Nephron (organoid): ENCODE data around the gene JMJD6.
"Not testable (repeated sequence)": the region's sequence is repeated elsewhere in the genome, so short reads cannot be mapped to it uniquely, and the experiment has no call there.

Experiments
- H3K27ac Mint-ChIP-seq, 3 experiments: 2 replicates each; pipeline ENCODE4 v1.8.0; 2020; ENCODE audit warnings: mixed read lengths in 3 of 3, mild to moderate bottlenecking in 2 of 3, moderate library complexity in 1 of 3
- H3K27me3 Mint-ChIP-seq: 2 replicates; pipeline ENCODE4 v1.8.0; 2021; ENCODE audit warnings: low read depth, mild to moderate bottlenecking, moderate library complexity, mixed read lengths
- H3K36me3 Mint-ChIP-seq: 2 replicates; pipeline ENCODE4 v1.8.0; 2020; ENCODE audit warnings: low read depth, mixed read lengths
- H3K4me1 Mint-ChIP-seq: 2 replicates; pipeline ENCODE4 v1.8.0; 2020; ENCODE audit warnings: mixed read lengths
- H3K4me3 Mint-ChIP-seq, 3 experiments: 2 replicates each; pipeline ENCODE4 v1.8.0; 2020; ENCODE audit warnings: mild to moderate bottlenecking in 3 of 3, mixed read lengths in 3 of 3, moderate library complexity in 2 of 3
- H3K9me3 Mint-ChIP-seq: 2 replicates; pipeline ENCODE4 v1.8.0; 2020; ENCODE audit warnings: mixed read lengths
- TF ChIP-seq, protein P1 (sequence below), 3 experiments: fragments of 200-600 bp; sonication (generic); IDR thresholded peaks; one replicate each; pipeline ENCODE4 v1.5.0; 2021; ENCODE audit warnings: antibody characterized with exemption in 3 of 3; ENCODE audit not compliant: unreplicated experiment in 3 of 3

The JMJD6 gene

DNA sequence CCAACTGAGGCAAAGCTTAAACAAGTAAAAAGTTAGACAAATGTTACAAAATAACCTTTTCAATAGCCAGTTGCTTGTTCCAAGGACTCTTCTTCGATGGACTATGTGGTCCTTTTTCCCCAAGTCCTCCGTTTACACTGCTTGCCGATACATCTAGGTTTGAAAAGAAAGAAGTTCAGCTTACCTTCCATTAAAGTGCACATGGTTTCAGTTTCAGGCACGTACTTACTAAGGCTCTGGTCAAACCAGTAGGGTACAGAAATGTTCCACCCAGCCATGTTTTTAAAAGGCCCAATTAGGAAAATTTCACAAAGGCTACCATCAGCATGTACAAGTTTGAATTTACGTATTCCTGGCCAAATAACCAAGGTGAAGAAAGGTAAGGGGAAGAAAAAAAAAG lies 8.6 kb upstream of the JMJD6 start:
- peak overlapping the region; percentile 97 to 99 (median 99) for H3K4me3 Mint-ChIP-seq
- H3K36me3 Mint-ChIP-seq: peaks cover 43% of the 10 kb centered on the region
- H3K4me1 Mint-ChIP-seq: peaks cover 48% of the 10 kb centered on the region
- no peaks in the 10 kb centered on the region for H3K27me3 Mint-ChIP-seq
- TF ChIP-seq, protein P1, sequence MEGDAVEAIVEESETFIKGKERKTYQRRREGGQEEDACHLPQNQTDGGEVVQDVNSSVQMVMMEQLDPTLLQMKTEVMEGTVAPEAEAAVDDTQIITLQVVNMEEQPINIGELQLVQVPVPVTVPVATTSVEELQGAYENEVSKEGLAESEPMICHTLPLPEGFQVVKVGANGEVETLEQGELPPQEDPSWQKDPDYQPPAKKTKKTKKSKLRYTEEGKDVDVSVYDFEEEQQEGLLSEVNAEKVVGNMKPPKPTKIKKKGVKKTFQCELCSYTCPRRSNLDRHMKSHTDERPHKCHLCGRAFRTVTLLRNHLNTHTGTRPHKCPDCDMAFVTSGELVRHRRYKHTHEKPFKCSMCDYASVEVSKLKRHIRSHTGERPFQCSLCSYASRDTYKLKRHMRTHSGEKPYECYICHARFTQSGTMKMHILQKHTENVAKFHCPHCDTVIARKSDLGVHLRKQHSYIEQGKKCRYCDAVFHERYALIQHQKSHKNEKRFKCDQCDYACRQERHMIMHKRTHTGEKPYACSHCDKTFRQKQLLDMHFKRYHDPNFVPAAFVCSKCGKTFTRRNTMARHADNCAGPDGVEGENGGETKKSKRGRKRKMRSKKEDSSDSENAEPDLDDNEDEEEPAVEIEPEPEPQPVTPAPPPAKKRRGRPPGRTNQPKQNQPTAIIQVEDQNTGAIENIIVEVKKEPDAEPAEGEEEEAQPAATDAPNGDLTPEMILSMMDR (IDR thresholded peaks at IDR 0.05; ENCODE audit: unreplicated experiment in 3 of 3): no peak
- no peaks in the 10 kb centered on the region for H3K9me3 Mint-ChIP-seq
- H3K27ac Mint-ChIP-seq: peak overlapping the region; percentile 87 to 97 (median 92)

DNA sequence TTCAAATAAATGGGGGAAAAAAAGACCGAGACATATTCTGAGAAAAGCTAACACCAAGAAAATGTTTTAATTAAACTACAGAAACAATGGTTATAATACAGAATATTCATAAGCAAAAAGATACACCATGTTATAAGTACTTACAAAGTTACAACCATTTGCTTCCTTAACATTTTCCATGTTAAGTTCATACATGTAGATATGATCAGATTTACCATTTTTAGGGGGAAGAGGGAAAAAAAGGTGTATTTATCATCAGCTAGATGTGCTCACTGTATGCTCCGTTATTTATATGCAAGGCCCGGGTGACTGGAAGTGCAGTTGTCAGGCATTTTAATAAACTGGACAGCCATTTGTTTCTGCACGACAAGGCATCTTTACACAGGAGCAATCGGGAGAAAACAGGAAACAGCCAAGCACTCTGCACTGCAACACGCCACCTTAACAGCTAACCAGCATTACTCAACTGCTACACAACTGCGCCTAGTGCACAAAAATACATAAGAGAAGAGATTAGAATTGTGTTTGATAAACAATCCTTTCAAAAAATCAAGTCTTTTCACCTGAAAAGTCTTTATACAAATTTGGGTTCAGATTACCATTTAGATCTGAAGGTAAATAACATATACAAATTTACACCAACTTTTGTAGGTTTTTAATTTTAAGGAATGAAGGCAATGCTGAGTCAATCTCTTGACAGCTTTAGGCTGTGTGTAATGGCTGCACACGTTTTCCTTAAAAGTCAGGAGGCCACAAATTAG lies 7.9 kb upstream of the JMJD6 start:
- Mint-ChIP-seq H3K27ac (peak overlapping the region; percentile 30 to 87 (median 85)), H3K4me1 (peaks cover 41% of the 10 kb centered on the region)

DNA sequence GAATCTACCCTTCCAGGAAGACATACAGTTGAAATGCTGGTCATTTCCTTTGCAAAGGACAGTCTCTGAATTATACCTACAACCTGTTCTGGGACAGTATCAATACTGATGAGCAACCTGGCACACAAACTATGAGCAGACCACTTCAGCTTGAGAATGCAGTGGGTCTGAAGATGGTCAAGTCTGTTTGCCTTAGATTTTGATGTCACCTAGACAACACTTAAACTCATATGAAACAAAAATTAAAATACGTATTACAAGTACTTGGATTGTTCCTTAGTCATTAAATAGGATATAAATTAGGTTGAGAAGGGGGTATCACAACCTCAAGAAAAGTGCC lies 7.2 kb upstream of the JMJD6 start:
- TF ChIP-seq, protein P1 (IDR thresholded peaks at IDR 0.05; ENCODE audit: unreplicated experiment in 3 of 3): no peak
- peaks cover 43% of the 10 kb centered on the region for H3K36me3 Mint-ChIP-seq
- H3K27me3 Mint-ChIP-seq: no peaks in the 10 kb centered on the region
- peak overlapping the region; percentile 97 to 99 (median 99) for H3K4me3 Mint-ChIP-seq
- H3K9me3 Mint-ChIP-seq: no peaks in the 10 kb centered on the region
- H3K27ac Mint-ChIP-seq: peak overlapping the region; percentile 28 to 85 (median 30)
- peaks cover 35% of the 10 kb centered on the region for H3K4me1 Mint-ChIP-seq

More for the DNA sequence above, 7.9 kb upstream of the JMJD6 start:
- H3K4me3 Mint-ChIP-seq: peak overlapping the region; percentile 97 to 99 (median 99)
- no peaks in the 10 kb centered on the region for H3K9me3 Mint-ChIP-seq
- TF ChIP-seq, protein P1 (IDR thresholded peaks at IDR 0.05; ENCODE audit: unreplicated experiment in 3 of 3): no peak
- peaks cover 43% of the 10 kb centered on the region for H3K36me3 Mint-ChIP-seq
- H3K27me3 Mint-ChIP-seq: no peaks in the 10 kb centered on the region

DNA sequence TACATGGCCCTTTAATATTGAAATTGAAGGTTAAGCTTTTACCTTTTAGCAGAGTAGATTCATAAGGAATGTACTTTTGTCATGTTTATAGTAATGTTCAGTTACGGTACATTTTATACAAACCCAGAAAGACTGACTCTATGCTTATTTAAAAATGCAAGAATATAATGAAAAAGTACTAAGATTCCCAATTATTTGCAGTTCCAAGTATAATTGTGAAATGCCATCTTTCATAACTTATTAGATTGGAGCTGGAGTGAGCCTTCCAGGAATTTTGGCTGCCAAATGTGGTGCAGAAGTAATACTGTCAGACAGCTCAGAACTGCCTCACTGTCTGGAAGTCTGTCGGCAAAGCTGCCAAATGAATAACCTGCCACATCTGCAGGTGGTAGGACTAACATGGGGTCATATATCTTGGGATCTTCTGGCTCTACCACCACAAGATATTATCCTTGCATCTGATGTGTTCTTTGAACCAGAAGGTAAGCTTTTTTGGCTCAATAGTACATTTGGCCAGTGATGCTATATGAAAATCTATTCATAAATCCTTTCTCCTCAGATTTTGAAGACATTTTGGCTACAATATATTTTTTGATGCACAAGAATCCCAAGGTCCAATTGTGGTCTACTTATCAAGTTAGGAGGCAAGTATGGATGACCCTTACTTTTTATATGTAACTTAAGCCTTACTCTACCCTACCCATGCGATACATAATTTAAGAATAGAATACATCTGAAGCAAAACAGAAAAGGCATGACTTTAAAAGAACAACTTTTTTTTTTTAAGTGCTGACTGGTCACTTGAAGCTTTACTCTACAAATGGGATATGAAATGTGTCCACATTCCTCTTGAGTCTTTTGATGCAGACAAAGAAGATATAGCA lies 6.6 kb upstream of the JMJD6 start:
- Mint-ChIP-seq H3K9me3 (no peaks in the 10 kb centered on the region), H3K4me3 (peak overlapping the region; percentile 97 to 99 (median 99)), H3K36me3 (peaks cover 43% of the 10 kb centered on the region), H3K27ac (peak overlapping the region; percentile 17 to 29 (median 28)), H3K4me1 (peaks cover 34% of the 10 kb centered on the region), H3K27me3 (no peaks in the 10 kb centered on the region)
- TF ChIP-seq, protein P1 (IDR thresholded peaks at IDR 0.05; ENCODE audit: unreplicated experiment in 3 of 3): no peak

DNA sequence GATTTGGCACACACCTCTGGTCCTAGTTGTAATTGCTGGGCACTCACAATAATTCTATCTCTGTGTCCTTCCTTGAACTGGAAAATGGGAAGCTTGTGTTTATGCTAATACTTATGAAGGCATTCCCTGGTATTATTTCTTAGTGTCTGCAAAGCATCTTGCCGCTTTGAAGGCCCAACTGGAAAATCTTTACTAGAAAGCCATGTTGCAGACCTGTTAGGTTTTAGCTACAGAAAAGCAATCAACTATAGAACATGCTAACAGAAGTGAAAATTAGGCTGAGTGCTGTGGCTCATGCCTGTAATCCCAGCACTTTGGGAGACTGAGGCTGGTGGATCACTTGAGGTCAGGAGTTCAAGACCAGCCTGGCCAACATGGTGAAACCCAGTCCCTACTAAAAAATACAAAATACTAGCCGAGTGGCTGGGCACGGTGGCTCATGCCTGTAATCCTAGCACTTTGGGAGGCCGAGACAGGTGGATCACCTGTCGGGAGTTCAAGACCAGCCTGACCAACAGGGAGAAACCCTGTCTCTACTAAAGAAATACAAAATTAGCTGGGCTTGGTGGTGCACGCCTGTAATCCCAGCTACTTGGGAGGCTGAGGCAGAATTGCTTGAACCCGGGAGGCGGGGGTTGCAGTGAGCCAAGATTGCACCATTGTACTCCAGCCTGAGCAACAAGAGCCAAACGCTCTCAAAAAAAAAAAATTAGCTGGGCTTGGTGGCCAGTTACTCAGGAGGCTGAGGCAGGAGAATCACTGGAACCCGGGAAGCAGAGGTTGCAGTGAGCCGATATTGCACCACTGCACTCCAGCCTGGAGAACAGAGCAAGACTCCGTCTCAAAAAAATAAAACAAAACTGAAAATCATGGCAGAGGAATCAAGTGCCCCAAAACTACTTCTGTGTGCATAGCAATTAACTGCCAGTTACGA lies 5.7 kb upstream of the JMJD6 start:
- H3K27me3 Mint-ChIP-seq, H3K9me3 Mint-ChIP-seq: not testable (repeated sequence)
- Mint-ChIP-seq H3K4me3 (peak overlapping the region in 1 of 3 experiments; percentile 34), H3K36me3 (peaks cover 43% of the 10 kb centered on the region), H3K27ac (peak overlapping the region in 1 of 3 experiments; percentile 35), H3K4me1 (peaks cover 41% of the 10 kb centered on the region)
